Endothelial cell of umbilical vein (primary cell): ENCODE data around the gene HSPA2. TPM values are rescaled to one million over a fixed set of nuclear protein-coding genes. Genes with fewer than 3 reads are reported as not detected.

ENCODE experiments used
- BruUV-seq: library from RNA; stranded (reverse); fragments of 400-500 nt; replicated peaks from 2 replicates; lab custom pipeline; 2021; lab: Mats Ljungman, UMichigan
- CTCF ChIA-PET: fragments of 300-600, 350-600 bp; sonication (Branson Sonifier 250); formaldehyde crosslinking; loops from one replicate; lab custom pipeline; 2021; ENCODE audit warnings: antibody characterized with exemption, inconsistent platforms; lab: Charles Lee
- POLR2A ChIA-PET: fragments of 300-600, 350-600 bp; sonication (Branson Sonifier 250); formaldehyde crosslinking; loops from one replicate; lab custom pipeline; 2021; ENCODE audit warnings: antibody characterized with exemption, inconsistent platforms; lab: Charles Lee
- DNase-seq: peaks from one replicate; pipeline ENCODE4 v3.0.0-alpha.2; 2011; ENCODE audit warnings: low read depth, low spot score
- FAIRE-seq: peaks from 2 replicates; lab custom pipeline; 2011; peaks lifted over from hg19 to GRCh38; lab: Jason Lieb, UNC
- H2AFZ ChIP-seq: 2 replicates; pipeline ENCODE4 v1.6.0; 2012; ENCODE audit warnings: low read depth, low read length, control low read depth, inconsistent platforms
- H3K27ac ChIP-seq: 2 replicates; pipeline ENCODE4 v1.5.1; 2011; ENCODE audit warnings: low read depth, mild to moderate bottlenecking, control low read depth, low read length, moderate library complexity; ENCODE audit not compliant: insufficient read depth
- H3K27me3 ChIP-seq, 2 experiments: 2 replicates each; pipeline versions ENCODE4 v1.6.0 to v1.6.1; 2011; ENCODE audit warnings: low read length in 2 of 2, mixed read lengths in 1 of 2; ENCODE audit not compliant: control insufficient read depth in 2 of 2, insufficient read depth in 2 of 2
- H3K36me3 ChIP-seq, 2 experiments: 2 replicates in 1 of 2; 3 replicates in 1 of 2; pipeline ENCODE4 v1.5.1; 2011; ENCODE audit warnings: low read length in 2 of 2, mild to moderate bottlenecking in 1 of 2, moderate library complexity in 1 of 2; ENCODE audit not compliant: control insufficient read depth in 2 of 2, insufficient read depth in 2 of 2; ENCODE audit errors: extremely low read depth in 1 of 2
- H3K4me1 ChIP-seq: 3 replicates; pipeline ENCODE4 v1.5.1; 2011; ENCODE audit warnings: mild to moderate bottlenecking, low read length; ENCODE audit not compliant: control insufficient read depth, insufficient read depth; ENCODE audit errors: extremely low read depth
- H3K4me2 ChIP-seq: 2 replicates; pipeline ENCODE4 v1.6.1; 2011; ENCODE audit warnings: low read length, control low read depth, mixed read lengths; ENCODE audit not compliant: insufficient read depth
- H3K4me3 ChIP-seq, 3 experiments: fragments of 200-600 bp in 1 of 3; sonication (generic), shearing (Covaris generic) in 1 of 3; replicated peaks in 1 of 3; 2 replicates each; pipeline ENCODE4 v1.5.1; 2011 to 2016; ENCODE audit warnings: control low read depth in 3 of 3, low read length in 3 of 3, mild to moderate bottlenecking in 2 of 3, inconsistent platforms in 1 of 3, low read depth in 1 of 3, moderate library complexity in 1 of 3; ENCODE audit not compliant: insufficient read depth in 1 of 3
- H3K79me2 ChIP-seq: 2 replicates; pipeline ENCODE4 v1.6.0; 2012; ENCODE audit warnings: low read length, inconsistent platforms; ENCODE audit not compliant: control insufficient read depth, insufficient read depth
- H3K9ac ChIP-seq: replicated peaks from 2 replicates; pipeline ENCODE3; 2011; ENCODE audit warnings: low read length, control low read depth; ENCODE audit not compliant: insufficient read depth; ENCODE audit errors: extremely low read depth
- H3K9me1 ChIP-seq: replicated peaks from 3 replicates; pipeline ENCODE4 v1.6.0; 2011; ENCODE audit warnings: mild to moderate bottlenecking, low read length; ENCODE audit not compliant: control insufficient read depth, insufficient read depth; ENCODE audit errors: extremely low read depth
- H3K9me3 ChIP-seq: replicated peaks from 2 replicates; pipeline ENCODE4 v1.5.1; 2012; ENCODE audit warnings: low read length, inconsistent platforms; ENCODE audit not compliant: control insufficient read depth, insufficient read depth
- H4K20me1 ChIP-seq: replicated peaks from 2 replicates; pipeline ENCODE3; 2011; ENCODE audit warnings: mild to moderate bottlenecking, low read length; ENCODE audit not compliant: control insufficient read depth, insufficient read depth; ENCODE audit errors: extremely low read depth
- CTCF ChIP-seq, 2 donors: IDR thresholded peaks; 1 replicate in 1 of 2; 2 replicates in 1 of 2; pipeline ENCODE4 v1.5.1; 2011; ENCODE audit warnings: low read length in 2 of 2, mild to moderate bottlenecking in 2 of 2, moderate library complexity in 2 of 2, control low read depth in 1 of 2, inconsistent platforms in 1 of 2, low read depth in 1 of 2; ENCODE audit not compliant: insufficient read depth in 1 of 2; ENCODE audit errors: extremely low read depth in 1 of 2
- EZH2 ChIP-seq: IDR thresholded peaks from 2 replicates; pipeline ENCODE4 v1.6.1; 2012; ENCODE audit warnings: borderline replicate concordance, low read depth, mild to moderate bottlenecking, moderate library complexity, low read length, inconsistent platforms; ENCODE audit not compliant: severe bottlenecking
- FOS ChIP-seq: IDR thresholded peaks from 2 replicates; pipeline ENCODE4 v1.6.1; 2011; ENCODE audit warnings: mild to moderate bottlenecking, low read length, moderate library complexity, borderline replicate concordance; ENCODE audit not compliant: insufficient read depth
- GATA2 ChIP-seq: IDR thresholded peaks from 2 replicates; pipeline ENCODE4 v1.7.0; 2011; ENCODE audit warnings: low read depth, mild to moderate bottlenecking, moderate library complexity, mixed read lengths, low read length; ENCODE audit not compliant: insufficient read length, insufficient read depth
- JUN ChIP-seq: IDR thresholded peaks from 2 replicates; pipeline ENCODE4 v1.6.1; 2011; ENCODE audit warnings: borderline replicate concordance, low read depth; ENCODE audit not compliant: insufficient read length, insufficient read depth
- MAX ChIP-seq: IDR thresholded peaks from 2 replicates; pipeline ENCODE4 v1.6.1; 2011; ENCODE audit not compliant: insufficient read depth, insufficient read length
- MYC ChIP-seq: IDR thresholded peaks from one replicate; pipeline ENCODE4 v1.6.1; 2011; ENCODE audit warnings: mild to moderate bottlenecking, low read depth, low read length
- POLR2A ChIP-seq: IDR thresholded peaks from 2 replicates; pipeline ENCODE4 v1.6.1; 2012; ENCODE audit warnings: low read depth, mild to moderate bottlenecking, control low read depth, low read length
- POLR2AphosphoS5 ChIP-seq: IDR thresholded peaks from 2 replicates; pipeline ENCODE4 v1.6.1; 2012; ENCODE audit warnings: low read depth, mild to moderate bottlenecking, control low read depth, low read length, moderate library complexity; ENCODE audit not compliant: insufficient read depth
- dilution Hi-C: fragments of 300-500 bp; cut with MboI; formaldehyde crosslinking; loops from one replicate; pipeline ENCODE4 v1.15.0; 2019; ENCODE audit warnings: low sequenced_read_pairs; ENCODE audit not compliant: extremely low pct_ligation_motif_present
- intact Hi-C: fragments of 100-400 bp; cut with micrococcal nuclease; formaldehyde crosslinking; loops from one replicate; pipeline ENCODE4 v1.10.0; 2022
- polyA plus RNA-seq, 4 experiments: library from polyadenylated mRNA; depleted of rRNA in 3 of 4; stranded (reverse) in 3 of 4; unstranded in 1 of 4; fragments of >200 nt; gene quantifications; 2 replicates each; pipeline versions ENCODE4 v1.2.1 to v1.2.3, GENCODE V29; 2011 to 2012; ENCODE audit warnings: missing spikeins in 1 of 4
- total RNA-seq: library from RNA; stranded (reverse); gene quantifications from 2 replicates; pipeline ENCODE4 v1.2.3, GENCODE V29; 2021

HSPA2 gene
- total and polyA plus RNA-seq, 2 donors (not counting 3 experiments of a cell fraction or from before 2014, with no cell fraction given): 5.3 to 11.4 TPM

DNA sequence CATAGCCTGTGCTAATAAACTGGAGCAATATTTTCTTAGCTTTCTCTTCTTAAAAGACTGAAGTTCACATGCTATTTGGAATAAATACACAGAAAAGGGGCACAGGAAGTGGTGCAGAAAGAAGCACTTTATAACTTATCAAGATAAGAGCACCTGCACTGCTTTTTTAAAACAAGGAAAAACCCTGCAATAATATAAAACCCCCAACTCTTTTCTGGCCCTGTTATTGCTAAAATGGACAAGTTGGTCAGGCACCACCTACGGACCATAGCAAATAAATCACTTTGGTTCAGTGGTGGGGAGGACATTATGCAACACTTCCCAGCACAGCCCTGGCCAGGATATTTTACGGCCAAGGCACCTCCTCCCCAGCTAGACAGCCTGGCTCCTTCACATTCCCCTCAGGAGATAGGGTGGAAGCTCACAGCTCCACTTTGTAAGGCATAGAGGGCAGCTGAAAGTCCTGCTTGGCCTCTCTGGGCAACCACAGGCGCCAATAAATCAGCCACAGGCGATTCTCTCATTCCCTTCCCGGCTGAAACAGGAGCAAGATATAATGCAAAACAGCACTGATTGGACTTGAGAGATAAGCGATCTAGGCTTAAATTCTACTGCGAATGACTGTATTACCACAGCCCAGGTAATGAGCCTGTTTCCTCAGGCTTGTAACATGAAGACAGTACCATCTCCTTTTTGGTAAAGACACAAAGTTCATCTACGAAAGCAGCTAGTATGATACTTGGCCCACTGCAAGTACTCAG lies 39.0 kb upstream of the HSPA2 start:
- Histone ChIP-seq H3K36me3 (no peaks in the 10 kb centered on the region), H3K27ac (peak overlapping the region; percentile 22), H3K27me3 (no peaks in the 10 kb centered on the region), H3K9me3 (no peaks in the 10 kb centered on the region), H2AFZ (peak overlapping the region; percentile 47), H3K9me1 (no peaks in the 10 kb centered on the region), H3K9ac (peak overlapping the region; percentile 5), H4K20me1 (peaks cover 3% of the 10 kb centered on the region), H3K4me2 (peak overlapping the region; percentile 92), H3K4me1 (peaks cover 28% of the 10 kb centered on the region), H3K4me3 (no peak overlapping the region), H3K79me2 (peaks cover 25% of the 10 kb centered on the region)
- BruUV-seq: no TSS peak
- dilution Hi-C loops: no loop called here
- DNase-seq (peak; percentile 46), FAIRE-seq (peak; percentile 18)
- TF ChIP-seq MYC (no peak), GATA2 (no peak), FOS (no peak)
- intact Hi-C loops: loop anchor here (10.0 kb wide), 1 partner anchor 857 kb away; the partner anchor contains the start of gene WDR89
- ChIA-PET CTCF (interaction anchor here (1.0 to 1.9 kb wide), 3 partner anchors 10 to 72 kb away, joined by 3 to 8 read pairs (median 4); no protein-coding TSS in a partner anchor), POLR2A (no interaction called here)

- BruUV-seq: no TSS peak
- Histone ChIP-seq H3K36me3 (no peaks in the 10 kb centered on the region), H3K79me2 (peaks cover 33% of the 10 kb centered on the region), H3K27ac (peak overlapping the region; percentile 95), H3K9me3 (no peaks in the 10 kb centered on the region), H2AFZ (peak overlapping the region; percentile 81), H4K20me1 (peaks cover 4% of the 10 kb centered on the region), H3K4me2 (peak overlapping the region; percentile 92), H3K4me3 (peak overlapping the region; percentile 23 to 79 (median 71)), H3K27me3 (no peaks in the 10 kb centered on the region), H3K9me1 (no peaks in the 10 kb centered on the region), H3K9ac (peak overlapping the region; percentile 91), H3K4me1 (peaks cover 37% of the 10 kb centered on the region)
- ChIA-PET CTCF (interaction anchor here (1.9 kb wide), 1 partner anchor 9 kb away, joined by 8 read pairs; no protein-coding TSS in a partner anchor), POLR2A (interaction anchor here (1.0 kb wide), 1 partner anchor 115 kb away, joined by 3 read pairs; no protein-coding TSS in a partner anchor)
- intact Hi-C loops (loop anchor here (10.0 kb wide), 1 partner anchor 858 kb away; the partner anchor contains the start of gene WDR89), dilution Hi-C loops (no loop called here)
- FAIRE-seq (no peak), DNase-seq (no peak)
- TF ChIP-seq EZH2 (no peak), CTCF (IDR thresholded peaks at IDR 0.05; ENCODE audit: extremely low read depth in 1 of 2, insufficient read depth in 1 of 2, low read depth in 1 of 2, low read length in 2 of 2) (no peak), MYC (no peak), FOS (no peak), MAX (no peak), JUN (no peak), POLR2A (no peak), POLR2AphosphoS5 (no peak), GATA2 (no peak)
Measured at GRCh38 chr14:64502456-64502855, 38.1 kb upstream of the HSPA2 start.
